ACC112 (cell line): ENCODE measurements around the gene STRC.
A peak's percentile ranks its signal among the peaks of the same experiment; 100 is the strongest.
"Not testable (repeated sequence)": the region's sequence is repeated elsewhere in the genome, so short reads cannot be mapped to it uniquely, and the experiment has no call there.

Experiments used
- H2AFZ ChIP-seq: fragments of 200-600 bp; sonication (generic); one replicate; pipeline ENCODE4 v1.6.0; 2017; ENCODE audit warnings: antibody characterized with exemption, low read length; ENCODE audit not compliant: unreplicated experiment
- H3K27ac ChIP-seq: fragments of 200-600 bp; sonication (generic); 2 replicates; pipeline ENCODE4 v1.5.1; 2014; ENCODE audit warnings: low read depth, mild to moderate bottlenecking, antibody characterized with exemption, low read length, moderate library complexity
- H3K27me3 ChIP-seq: fragments of 200-600 bp; sonication (generic); 2 replicates; pipeline ENCODE4 v1.6.1; 2014; ENCODE audit warnings: mild to moderate bottlenecking, antibody characterized with exemption, low read length, moderate library complexity, mixed read lengths; ENCODE audit not compliant: insufficient read depth
- H3K36me3 ChIP-seq: fragments of 200-600 bp; sonication (generic); 2 replicates; pipeline ENCODE4 v1.6.1; 2016; ENCODE audit warnings: mild to moderate bottlenecking, antibody characterized with exemption, low read length, moderate library complexity, mixed read lengths; ENCODE audit not compliant: insufficient read depth
- H3K4me1 ChIP-seq: fragments of 200-600 bp; sonication (generic); one replicate; pipeline ENCODE4 v1.6.1; 2016; ENCODE audit warnings: low read length, mixed read lengths; ENCODE audit not compliant: insufficient read depth, unreplicated experiment, control insufficient read depth
- H3K4me3 ChIP-seq: fragments of 200-600 bp; sonication (generic); 2 replicates; pipeline ENCODE4 v1.5.1; 2014; ENCODE audit warnings: mild to moderate bottlenecking, low read depth, low read length
- H3K79me2 ChIP-seq: fragments of 200-600 bp; sonication (generic); one replicate; pipeline ENCODE4 v1.6.0; 2016; ENCODE audit warnings: low read length; ENCODE audit not compliant: control insufficient read depth, unreplicated experiment, insufficient read depth

STRC gene

DNA sequence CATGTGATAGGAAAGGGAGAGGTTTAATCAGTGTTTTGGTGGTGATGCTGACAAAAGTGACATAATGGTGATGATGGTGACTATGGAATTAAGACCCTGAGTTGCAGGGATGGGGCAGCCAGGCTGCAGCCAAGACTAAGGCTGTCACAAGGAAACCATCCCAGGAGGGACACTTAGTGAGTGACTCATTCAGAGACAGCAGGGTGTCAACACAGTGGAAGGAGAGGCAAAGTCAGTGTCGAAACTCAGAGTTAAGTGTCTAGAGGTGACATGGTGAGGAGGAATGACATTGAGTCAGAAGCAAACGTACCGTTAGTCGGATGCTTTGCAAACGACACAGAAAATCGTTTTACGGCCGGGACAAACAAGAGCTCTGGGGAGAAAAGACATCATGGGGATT is 54.8 kb downstream of the STRC start:
- H3K79me2 ChIP-seq: not testable (repeated sequence)

DNA sequence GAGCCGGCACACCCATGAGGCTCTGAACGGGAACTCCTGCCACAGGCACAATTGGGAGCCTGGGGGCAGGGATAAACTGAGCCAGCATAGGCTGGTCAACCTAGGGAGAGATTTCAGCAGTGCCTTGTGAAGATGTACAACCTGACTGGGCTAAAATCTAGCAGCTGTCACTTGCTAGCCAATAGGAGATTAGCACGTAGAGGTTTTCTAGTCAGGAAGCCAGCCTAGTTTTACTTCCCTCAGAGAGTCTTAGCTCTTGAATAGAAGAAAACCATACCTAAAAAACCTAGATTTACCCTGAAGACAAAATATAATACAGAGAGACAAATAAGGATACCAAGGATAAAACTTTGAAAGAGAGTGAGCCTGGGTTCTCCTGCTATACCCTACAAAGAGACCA is 55.8 kb downstream of the STRC start:
- H3K27ac ChIP-seq, H2AFZ ChIP-seq, H3K79me2 ChIP-seq, H3K36me3 ChIP-seq, H3K27me3 ChIP-seq, H3K4me1 ChIP-seq, H3K4me3 ChIP-seq: not testable (repeated sequence)

More for the DNA sequence above, 54.8 kb downstream of the STRC start:
- H3K4me1 ChIP-seq, H3K27me3 ChIP-seq, H3K27ac ChIP-seq, H3K4me3 ChIP-seq, H2AFZ ChIP-seq, H3K36me3 ChIP-seq: not testable (repeated sequence)

DNA sequence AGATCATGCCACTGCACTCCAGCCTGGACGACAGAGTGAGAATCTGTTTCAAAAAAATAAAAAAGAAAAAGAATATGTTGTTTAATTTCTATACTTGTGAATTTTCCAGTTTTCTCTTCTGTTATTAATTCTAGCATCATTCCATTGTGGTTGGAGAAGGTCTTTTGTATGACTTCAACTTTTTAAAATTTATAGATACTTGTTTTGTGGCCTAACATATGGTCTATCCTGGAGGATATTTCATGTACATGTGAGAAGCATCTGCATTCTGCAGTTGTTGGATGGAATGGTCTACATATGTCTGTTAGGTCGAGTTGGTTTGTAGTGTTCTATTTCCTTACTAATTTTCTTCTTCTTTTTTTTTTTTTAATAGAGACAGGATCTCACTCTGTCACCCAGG is 65.6 kb downstream of the STRC start:
- Histone ChIP-seq H2AFZ (no peak overlapping the region), H3K36me3 (no peaks in the 10 kb centered on the region), H3K79me2 (no peaks in the 10 kb centered on the region), H3K4me3 (no peak overlapping the region), H3K27me3 (no peaks in the 10 kb centered on the region), H3K4me1 (no peaks in the 10 kb centered on the region), H3K27ac (no peak overlapping the region)

DNA sequence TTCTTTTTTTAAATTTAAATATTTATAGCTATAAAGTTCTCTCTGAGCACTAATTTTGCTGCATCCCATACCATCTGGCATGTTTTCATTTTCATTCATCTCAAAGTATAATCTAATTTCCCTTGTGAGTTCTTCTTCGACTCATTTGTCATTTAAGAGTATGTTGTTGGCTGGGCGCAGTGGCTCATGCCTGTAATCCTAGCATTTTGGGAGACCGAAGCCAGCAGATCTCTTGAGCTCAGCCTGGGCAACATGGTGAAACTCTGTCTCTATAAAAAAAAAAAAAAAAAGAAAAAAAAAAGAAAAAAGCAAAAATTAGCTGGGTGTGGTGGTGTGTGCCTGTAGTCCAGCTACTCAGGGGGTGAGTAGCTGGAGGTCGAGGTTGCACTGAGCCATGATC is 66.3 kb downstream of the STRC start:
- H3K27me3 ChIP-seq: no peaks in the 10 kb centered on the region
- H3K36me3 ChIP-seq: peaks cover 5% of the 10 kb centered on the region; the same call in 1 of the 2 replicates
- H3K79me2 ChIP-seq: no peaks in the 10 kb centered on the region
- no peak overlapping the region for H3K27ac ChIP-seq
- no peaks in the 10 kb centered on the region for H3K4me1 ChIP-seq
- no peak overlapping the region for H2AFZ ChIP-seq
- H3K4me3 ChIP-seq: no peak overlapping the region

DNA sequence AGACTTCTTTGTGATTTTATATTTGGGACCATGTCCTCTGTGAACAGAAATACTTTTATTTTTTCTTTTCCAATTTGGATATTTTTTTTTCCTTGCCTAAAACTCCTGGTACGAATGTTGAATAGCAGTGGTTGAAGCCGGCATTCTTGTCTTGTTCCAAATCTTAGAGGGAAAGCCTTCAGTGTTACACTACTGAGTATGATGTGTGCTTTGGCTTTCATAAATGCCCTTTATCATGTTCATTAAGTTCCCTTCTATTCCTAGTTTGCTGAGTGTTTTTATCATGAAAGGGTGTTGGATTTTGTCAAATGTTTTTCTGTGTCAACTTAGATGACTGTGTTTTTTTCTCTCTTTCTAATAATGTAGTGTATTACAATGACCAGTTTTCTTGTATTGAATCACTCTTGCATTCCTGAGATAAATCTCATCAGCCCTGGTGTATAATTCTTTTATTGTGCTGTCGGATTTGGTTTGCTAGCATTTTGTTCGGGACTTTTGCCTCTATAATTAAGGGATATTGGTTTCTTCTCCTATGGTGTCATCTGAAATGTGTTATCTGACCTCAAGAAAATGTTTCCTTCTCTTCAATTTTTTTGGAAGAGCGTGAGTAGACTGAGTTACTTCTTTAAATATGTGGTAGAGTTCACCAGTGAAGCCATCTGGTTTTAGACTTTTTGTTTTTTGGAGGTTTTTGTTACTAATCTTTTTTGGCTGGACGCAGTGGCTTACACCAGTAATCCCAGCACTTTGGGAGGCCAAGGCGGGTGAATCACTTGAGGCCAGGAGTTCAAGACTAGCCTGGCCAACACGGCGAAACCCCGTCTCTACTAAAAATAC is 67.9 kb downstream of the STRC start:
- H3K79me2 ChIP-seq: no peaks in the 10 kb centered on the region
- H3K27me3 ChIP-seq: no peaks in the 10 kb centered on the region
- H3K4me1 ChIP-seq: no peaks in the 10 kb centered on the region
- peak overlapping the region; percentile 45 for H3K27ac ChIP-seq
- peak overlapping the region; percentile 28 for H2AFZ ChIP-seq
- peaks cover 5% of the 10 kb centered on the region; the same call in 1 of the 2 replicates for H3K36me3 ChIP-seq
- no peak overlapping the region for H3K4me3 ChIP-seq
